Fibroblast of lung (primary cell): Measurements from ENCODE around the gene TP53BP1. TPM values are rescaled to one million over a fixed set of nuclear protein-coding genes. Genes with fewer than 3 reads are reported as not detected.

Experiments used
- DNase-seq, 2 donors: peaks; one replicate each; pipeline versions ENCODE4 v3.0.0 to v3.0.0-alpha.2; 2010; ENCODE audit warnings: low read depth in 2 of 2
- H2AFZ ChIP-seq: 2 replicates; pipeline ENCODE4 v1.5.1; 2012; ENCODE audit warnings: low read length, control low read depth, inconsistent platforms
- H3K27ac ChIP-seq: 2 replicates; pipeline ENCODE4 v1.5.1; 2011; ENCODE audit warnings: low read length, control low read depth; ENCODE audit not compliant: insufficient read depth
- H3K27me3 ChIP-seq: 2 replicates; pipeline ENCODE4 v1.5.1; 2011; ENCODE audit warnings: mild to moderate bottlenecking, low read length; ENCODE audit not compliant: control insufficient read depth, insufficient read depth
- H3K36me3 ChIP-seq: 2 replicates; pipeline ENCODE4 v1.5.1; 2011; ENCODE audit warnings: low read length; ENCODE audit not compliant: control insufficient read depth, insufficient read depth
- H3K4me1 ChIP-seq: 2 replicates; pipeline ENCODE4 v1.5.1; 2011; ENCODE audit warnings: low read length; ENCODE audit not compliant: control insufficient read depth, insufficient read depth; ENCODE audit errors: extremely low read depth
- H3K4me2 ChIP-seq: 2 replicates; pipeline ENCODE4 v1.5.1; 2011; ENCODE audit warnings: low read length, control low read depth; ENCODE audit not compliant: insufficient read depth; ENCODE audit errors: extremely low read depth
- H3K4me3 ChIP-seq, 4 experiments: fragments of 200-600 bp in 1 of 4; sonication (generic) in 1 of 4; replicated peaks in 1 of 4; 2 replicates each; pipeline ENCODE4 v1.5.1; 2011 to 2016; ENCODE audit warnings: low read length in 4 of 4, low read depth in 3 of 4, mild to moderate bottlenecking in 3 of 4, control low read depth in 2 of 4, inconsistent platforms in 1 of 4, mixed read lengths in 1 of 4; ENCODE audit not compliant: insufficient read depth in 1 of 4; ENCODE audit errors: control extremely low read depth in 1 of 4
- H3K79me2 ChIP-seq: 2 replicates; pipeline ENCODE4 v1.5.1; 2012; ENCODE audit warnings: mild to moderate bottlenecking, low read length, inconsistent platforms; ENCODE audit not compliant: control insufficient read depth, insufficient read depth
- H3K9ac ChIP-seq: 2 replicates; pipeline ENCODE4 v1.5.1; 2011; ENCODE audit warnings: mild to moderate bottlenecking, low read length, control low read depth; ENCODE audit not compliant: insufficient read depth
- H3K9me3 ChIP-seq: 2 replicates; pipeline ENCODE4 v1.5.1; 2012; ENCODE audit warnings: low read depth, low read length; ENCODE audit not compliant: control insufficient read depth, insufficient read depth
- H4K20me1 ChIP-seq: 2 replicates; pipeline ENCODE4 v1.5.1; 2011; ENCODE audit warnings: low read length; ENCODE audit not compliant: control insufficient read depth, insufficient read depth; ENCODE audit errors: extremely low read depth
- CTCF ChIP-seq, 2 donors: IDR thresholded peaks in 1 of 2; conservative IDR thresholded peaks in 1 of 2; 1 replicate in 1 of 2; 2 replicates in 1 of 2; pipeline ENCODE4 v1.5.1; 2011 to 2012; ENCODE audit warnings: low read length in 2 of 2, control low read depth in 1 of 2, inconsistent platforms in 1 of 2, low read depth in 1 of 2, mild to moderate bottlenecking in 1 of 2
- EZH2 ChIP-seq: IDR thresholded peaks from 2 replicates; pipeline ENCODE4 v1.5.1; 2012; ENCODE audit warnings: low read length, control low read depth, mild to moderate bottlenecking; ENCODE audit errors: missing control alignments
- polyA plus RNA-seq, 2 donors: library from polyadenylated mRNA; depleted of rRNA in 1 of 2; stranded (reverse) in 1 of 2; unstranded in 1 of 2; fragments of >200 nt; gene quantifications; 2 replicates each; pipeline ENCODE4 v1.2.1, GENCODE V29; 2011 to 2012; ENCODE audit warnings: missing spikeins in 1 of 2
- total RNA-seq: library from RNA; depleted of rRNA; stranded (reverse); fragments of >200 nt; gene quantifications from 2 replicates; pipeline ENCODE4 v1.2.1, GENCODE V29; 2014

The TP53BP1 gene
- total and polyA plus RNA-seq, 2 donors (not counting 1 experiment from before 2014, with no cell fraction given): 38.8 to 132 TPM

GRCh38 chr15:43516801-43517353 lies 23.9 kb upstream of the TP53BP1 start:
- peak overlapping the region; percentile 58 for H3K9ac ChIP-seq
- peak overlapping the region; percentile 81 for H2AFZ ChIP-seq
- no peaks in the 10 kb centered on the region for H3K27me3 ChIP-seq
- no peaks in the 10 kb centered on the region for H3K9me3 ChIP-seq
- H3K27ac ChIP-seq: peak overlapping the region; percentile 93
- H3K4me3 ChIP-seq: peak overlapping the region; percentile 61 to 99 (median 78)
- H3K4me1 ChIP-seq: peaks cover 31% of the 10 kb centered on the region
- H3K4me2 ChIP-seq: peak overlapping the region; percentile 99
- DNase-seq: peak; percentile 62 to 80
- H3K79me2 ChIP-seq: peaks cover 44% of the 10 kb centered on the region
- H3K36me3 ChIP-seq: peaks cover 14% of the 10 kb centered on the region
- TF ChIP-seq EZH2 (no peak), CTCF (conservative IDR thresholded peaks at IDR 0.05 in 1 of 2, IDR thresholded peaks at IDR 0.05 in 1 of 2; ENCODE audit: low read depth in 1 of 2, low read length in 2 of 2) (no peak)
- no peaks in the 10 kb centered on the region for H4K20me1 ChIP-seq

- DNase-seq: peak; percentile 45 to 66
- Histone ChIP-seq H3K4me1 (peaks cover 37% of the 10 kb centered on the region), H3K9me3 (no peaks in the 10 kb centered on the region), H3K36me3 (peaks cover 7% of the 10 kb centered on the region), H2AFZ (no peak overlapping the region), H3K9ac (no peak overlapping the region), H3K27me3 (no peaks in the 10 kb centered on the region), H3K4me2 (peak overlapping the region; percentile 99), H3K4me3 (peak overlapping the region in 3 of 4 experiments; percentile 64 to 99 (median 93)), H4K20me1 (no peaks in the 10 kb centered on the region), H3K27ac (peak overlapping the region; percentile 93), H3K79me2 (peaks cover 37% of the 10 kb centered on the region)
- TF ChIP-seq EZH2 (no peak), CTCF (conservative IDR thresholded peaks at IDR 0.05 in 1 of 2, IDR thresholded peaks at IDR 0.05 in 1 of 2; ENCODE audit: low read depth in 1 of 2, low read length in 2 of 2) (no peak)
Measured at GRCh38 chr15:43516185-43516584, 23.2 kb upstream of the TP53BP1 start.

- peaks cover 4% of the 10 kb centered on the region for H3K36me3 ChIP-seq
- H3K4me1 ChIP-seq: peaks cover 39% of the 10 kb centered on the region
- peak overlapping the region; percentile 99 for H3K4me2 ChIP-seq
- H3K4me3 ChIP-seq: peak overlapping the region in 1 of 4 experiments; percentile 99
- no peaks in the 10 kb centered on the region for H4K20me1 ChIP-seq
- no peak overlapping the region for H2AFZ ChIP-seq
- H3K79me2 ChIP-seq: peaks cover 37% of the 10 kb centered on the region
- H3K9me3 ChIP-seq: no peaks in the 10 kb centered on the region
- H3K9ac ChIP-seq: no peak overlapping the region
- H3K27ac ChIP-seq: peak overlapping the region; percentile 93
- no peak for TF ChIP-seq CTCF (conservative IDR thresholded peaks at IDR 0.05 in 1 of 2, IDR thresholded peaks at IDR 0.05 in 1 of 2; ENCODE audit: low read depth in 1 of 2, low read length in 2 of 2)
- TF ChIP-seq EZH2: no peak
- no peak for DNase-seq
- H3K27me3 ChIP-seq: no peaks in the 10 kb centered on the region
Measured at GRCh38 chr15:43515741-43516140, 22.8 kb upstream of the TP53BP1 start.
